ENCODE measurements around the gene PNPLA4. TPM values are rescaled to one million over a fixed set of nuclear protein-coding genes. Genes with fewer than 3 reads are reported as not detected.

Gene PNPLA4, protein sequence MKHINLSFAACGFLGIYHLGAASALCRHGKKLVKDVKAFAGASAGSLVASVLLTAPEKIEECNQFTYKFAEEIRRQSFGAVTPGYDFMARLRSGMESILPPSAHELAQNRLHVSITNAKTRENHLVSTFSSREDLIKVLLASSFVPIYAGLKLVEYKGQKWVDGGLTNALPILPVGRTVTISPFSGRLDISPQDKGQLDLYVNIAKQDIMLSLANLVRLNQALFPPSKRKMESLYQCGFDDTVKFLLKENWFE
- 19.0 TPM for polyA plus RNA-seq (2013, experiment 1 of 2)
- 19.3 TPM for polyA plus RNA-seq (2013, experiment 2 of 2)

DNA sequence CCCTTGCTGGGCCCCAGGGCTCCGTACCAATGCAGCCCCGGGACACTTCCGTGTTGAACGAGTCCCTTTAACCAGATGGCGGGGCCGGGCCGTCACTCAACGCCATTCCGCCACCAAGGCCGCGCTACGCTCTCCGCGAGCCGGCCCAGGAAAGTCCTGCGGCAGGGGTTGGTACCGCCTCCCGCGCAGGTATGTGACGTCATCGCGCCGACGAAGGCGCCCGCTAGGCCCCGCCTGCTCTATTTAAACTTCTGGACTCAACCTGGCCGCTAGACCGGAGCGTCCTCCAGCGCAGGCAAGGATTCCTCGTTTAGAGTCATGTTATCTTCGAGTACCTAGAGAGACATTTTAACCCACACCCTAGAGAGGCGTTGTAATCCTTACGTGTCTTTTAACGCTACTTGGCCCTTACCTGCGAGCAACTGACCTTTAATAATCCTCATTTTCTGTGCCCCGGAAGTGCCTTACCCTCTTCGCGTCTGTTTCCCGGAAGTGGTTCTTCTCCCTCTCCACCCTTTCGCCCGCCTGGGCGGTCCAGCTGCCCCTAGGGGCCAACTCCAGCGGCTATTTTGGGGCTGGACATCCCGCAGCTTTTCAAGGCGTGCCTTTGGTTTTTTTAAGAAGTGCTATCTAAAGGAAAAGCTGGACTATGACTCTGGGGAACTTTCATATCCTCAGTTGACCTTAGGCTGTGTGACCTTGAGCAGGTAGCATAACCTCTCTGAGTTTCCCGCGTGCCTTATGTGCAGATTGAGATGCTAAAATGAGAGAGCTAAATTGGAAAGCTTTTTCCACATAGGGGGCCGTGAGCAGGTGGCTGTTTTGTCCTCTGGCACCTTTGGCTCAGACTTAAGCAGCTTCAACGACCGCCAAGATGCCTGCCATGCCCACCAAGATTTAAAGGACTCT, at the start of gene PNPLA4:
Gene PNPLA4, minus strand, starts transcription at position 155 of the 909 bp plus-strand sequence. CDS start 1,294 bp downstream, outside the sequence.
- Histone ChIP-seq H3K36me3 (ENCODE audit: control insufficient read depth, insufficient read depth, low read length) (no peaks in the 10 kb centered on the region), H3K9ac (ENCODE audit: low read length) (peak within 1 kb of the TSS; percentile 82), H3K4me3 (ENCODE audit: low read length) (peak within 1 kb of the TSS; percentile 65), H3K4ac (ENCODE audit: low read depth, low read length) (peak within 1 kb of the TSS; percentile 81), H2BK5ac (ENCODE audit: low read length) (no peak within 1 kb of the TSS), H3K27me3 (ENCODE audit: insufficient read depth, low read length, poor library complexity) (no peaks in the 10 kb centered on the region), H3K56ac (ENCODE audit: low read length) (peak within 1 kb of the TSS; percentile 86), H3K4me1 (ENCODE audit: control insufficient read depth, low read depth, low read length) (no peaks in the 10 kb centered on the region), H2BK120ac (ENCODE audit: low read depth, low read length) (no peak within 1 kb of the TSS), H4K5ac (ENCODE audit: low read length) (no peak within 1 kb of the TSS), H3K18ac (ENCODE audit: low read length) (peak within 1 kb of the TSS; percentile 8), H3K79me2 (ENCODE audit: control insufficient read depth, insufficient read depth, low read length) (no peaks in the 10 kb centered on the region), H3K23ac (ENCODE audit: low read length) (peak within 1 kb of the TSS; percentile 66), H3K79me1 (ENCODE audit: low read length) (no peaks in the 10 kb centered on the region), H3K4me2 (ENCODE audit: low read length) (peak within 1 kb of the TSS; percentile 34), H4K8ac (ENCODE audit: low read depth, low read length) (peak within 1 kb of the TSS; percentile 57), H2BK15ac (replicated peaks; ENCODE audit: low read depth) (no peak within 1 kb of the TSS), H3K27ac (ENCODE audit: low read depth, low read length) (peak within 1 kb of the TSS; percentile 48), H2AK5ac (ENCODE audit: low read length) (no peak within 1 kb of the TSS)
- DNase-seq = peak; percentile 89
- WGBS (ENCODE audit: extremely low coverage, insufficient coverage, low lambda C conversion rate) = no CpG with 5 or more reads among the region's 52 CpGs

DNA sequence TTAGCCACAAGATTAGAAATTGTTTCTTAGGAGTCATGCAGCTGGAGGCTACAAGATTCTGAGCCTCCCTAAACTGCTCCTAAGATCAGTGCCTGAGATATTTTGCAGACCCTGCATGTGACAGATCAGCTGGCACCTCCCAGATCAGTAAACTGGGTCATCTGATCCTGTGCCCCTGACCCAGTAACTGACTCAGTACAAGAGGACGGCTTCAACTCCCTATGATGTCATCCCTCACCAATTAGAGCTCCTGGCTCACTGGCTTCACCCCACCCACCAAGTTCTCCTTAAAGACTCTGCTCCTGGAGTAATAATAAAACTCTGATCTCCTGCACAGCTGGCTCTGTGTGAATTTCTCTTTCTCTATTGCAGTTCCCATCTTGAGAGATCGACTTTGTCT, 45.4 kb upstream of the PNPLA4 start:
- Histone ChIP-seq H3K9ac (ENCODE audit: low read length) (no peak overlapping the region), H4K8ac (ENCODE audit: low read depth, low read length) (no peak overlapping the region), H3K4ac (ENCODE audit: low read depth, low read length) (no peak overlapping the region), H2BK120ac (ENCODE audit: low read depth, low read length) (no peak overlapping the region), H3K18ac (ENCODE audit: low read length) (no peak overlapping the region), H3K27me3 (ENCODE audit: insufficient read depth, low read length, poor library complexity) (no peaks in the 10 kb centered on the region), H3K56ac (ENCODE audit: low read length) (no peak overlapping the region), H3K4me2 (ENCODE audit: low read length) (no peak overlapping the region), H2AK5ac (ENCODE audit: low read length) (no peak overlapping the region), H2BK5ac (ENCODE audit: low read length) (no peak overlapping the region), H4K5ac (ENCODE audit: low read length) (no peak overlapping the region), H3K4me1 (ENCODE audit: control insufficient read depth, low read depth, low read length) (no peaks in the 10 kb centered on the region), H3K27ac (ENCODE audit: low read depth, low read length) (no peak overlapping the region), H3K79me1 (ENCODE audit: low read length) (no peaks in the 10 kb centered on the region), H3K79me2 (ENCODE audit: control insufficient read depth, insufficient read depth, low read length) (no peaks in the 10 kb centered on the region), H3K36me3 (ENCODE audit: control insufficient read depth, insufficient read depth, low read length) (no peaks in the 10 kb centered on the region), H2BK15ac (replicated peaks; ENCODE audit: low read depth) (no peak overlapping the region), H3K23ac (ENCODE audit: low read length) (no peak overlapping the region), H3K4me3 (ENCODE audit: low read length) (no peak overlapping the region)
- no peak for DNase-seq
- WGBS (ENCODE audit: extremely low coverage, insufficient coverage, low lambda C conversion rate) = no CpG with 5 or more reads among the region's 2 CpGs

DNA sequence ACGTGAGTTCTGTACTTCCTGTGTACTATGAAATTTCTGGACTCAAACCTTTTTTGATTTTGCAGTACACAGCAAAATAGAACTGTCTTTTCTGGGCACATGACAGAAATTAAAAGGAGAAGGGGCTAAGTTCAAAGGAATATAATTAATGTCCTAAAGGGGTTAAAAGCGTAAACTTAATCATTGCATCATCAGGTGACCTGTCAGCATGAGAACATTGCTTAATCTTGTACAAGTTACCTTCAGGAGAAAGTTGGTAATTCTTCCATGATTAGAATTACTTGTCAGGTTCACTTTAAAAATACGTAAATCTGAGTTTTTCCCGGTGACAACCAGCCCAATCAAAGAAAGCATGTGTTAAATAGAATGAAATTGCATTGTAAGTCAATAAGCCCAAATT, 43.2 kb upstream of the PNPLA4 start:
- no peak overlapping the region for H3K18ac ChIP-seq (ENCODE audit: low read length)
- no peak overlapping the region for H3K4me3 ChIP-seq (ENCODE audit: low read length)
- H4K8ac ChIP-seq (ENCODE audit: low read depth, low read length) = no peak overlapping the region
- DNase-seq = no peak
- H2BK15ac ChIP-seq (replicated peaks; ENCODE audit: low read depth) = no peak overlapping the region
- no peak overlapping the region for H3K27ac ChIP-seq (ENCODE audit: low read depth, low read length)
- H2AK5ac ChIP-seq (ENCODE audit: low read length) = no peak overlapping the region
- WGBS (ENCODE audit: extremely low coverage, insufficient coverage, low lambda C conversion rate) = no CpG with 5 or more reads among the region's 4 CpGs
- H3K79me2 ChIP-seq (ENCODE audit: control insufficient read depth, insufficient read depth, low read length) = no peaks in the 10 kb centered on the region
- H3K4me1 ChIP-seq (ENCODE audit: control insufficient read depth, low read depth, low read length) = no peaks in the 10 kb centered on the region
- H3K36me3 ChIP-seq (ENCODE audit: control insufficient read depth, insufficient read depth, low read length) = no peaks in the 10 kb centered on the region
- no peak overlapping the region for H3K23ac ChIP-seq (ENCODE audit: low read length)
- H3K9ac ChIP-seq (ENCODE audit: low read length) = no peak overlapping the region
- no peak overlapping the region for H2BK5ac ChIP-seq (ENCODE audit: low read length)
- H4K5ac ChIP-seq (ENCODE audit: low read length) = no peak overlapping the region
- no peak overlapping the region for H3K56ac ChIP-seq (ENCODE audit: low read length)
- no peak overlapping the region for H3K4ac ChIP-seq (ENCODE audit: low read depth, low read length)
- H3K4me2 ChIP-seq (ENCODE audit: low read length) = no peak overlapping the region
- H3K27me3 ChIP-seq (ENCODE audit: insufficient read depth, low read length, poor library complexity) = no peaks in the 10 kb centered on the region
- no peaks in the 10 kb centered on the region for H3K79me1 ChIP-seq (ENCODE audit: low read length)
- no peak overlapping the region for H2BK120ac ChIP-seq (ENCODE audit: low read depth, low read length)

DNA sequence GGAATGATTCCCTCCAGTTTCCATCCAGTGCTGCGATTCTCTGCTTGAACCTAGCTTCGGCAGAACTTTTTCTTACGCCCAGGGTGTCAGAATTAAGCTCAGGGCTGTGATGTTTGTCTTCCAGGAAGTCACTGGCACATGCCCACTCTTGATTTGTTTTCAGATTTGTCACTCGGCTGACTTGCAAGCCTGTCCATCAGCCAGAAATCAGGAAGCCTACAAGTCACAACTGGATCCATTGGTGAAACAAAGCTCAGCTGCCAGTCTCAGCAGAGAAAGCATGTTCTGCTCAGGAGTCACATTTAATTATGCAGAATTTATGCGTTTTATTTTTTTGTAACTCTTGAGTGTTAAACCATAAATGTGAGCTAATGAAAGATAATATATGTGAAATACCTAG, 38.2 kb upstream of the PNPLA4 start:
- H3K79me2 ChIP-seq (ENCODE audit: control insufficient read depth, insufficient read depth, low read length) = no peaks in the 10 kb centered on the region
- no peak overlapping the region for H2BK120ac ChIP-seq (ENCODE audit: low read depth, low read length)
- no peak overlapping the region for H3K4ac ChIP-seq (ENCODE audit: low read depth, low read length)
- H3K27me3 ChIP-seq (ENCODE audit: insufficient read depth, low read length, poor library complexity) = no peaks in the 10 kb centered on the region
- no peak for DNase-seq
- no peak overlapping the region for H4K8ac ChIP-seq (ENCODE audit: low read depth, low read length)
- no peak overlapping the region for H2AK5ac ChIP-seq (ENCODE audit: low read length)
- H3K4me2 ChIP-seq (ENCODE audit: low read length) = no peak overlapping the region
- H3K18ac ChIP-seq (ENCODE audit: low read length) = no peak overlapping the region
- no peak overlapping the region for H3K9ac ChIP-seq (ENCODE audit: low read length)
- no peaks in the 10 kb centered on the region for H3K4me1 ChIP-seq (ENCODE audit: control insufficient read depth, low read depth, low read length)
- H3K23ac ChIP-seq (ENCODE audit: low read length) = no peak overlapping the region
- H3K36me3 ChIP-seq (ENCODE audit: control insufficient read depth, insufficient read depth, low read length) = no peaks in the 10 kb centered on the region
- H2BK15ac ChIP-seq (replicated peaks; ENCODE audit: low read depth) = no peak overlapping the region
- no peak overlapping the region for H3K56ac ChIP-seq (ENCODE audit: low read length)
- no peak overlapping the region for H3K27ac ChIP-seq (ENCODE audit: low read depth, low read length)
- no CpG with 5 or more reads among the region's 5 CpGs for WGBS (ENCODE audit: extremely low coverage, insufficient coverage, low lambda C conversion rate)
- H3K79me1 ChIP-seq (ENCODE audit: low read length) = no peaks in the 10 kb centered on the region
- H3K4me3 ChIP-seq (ENCODE audit: low read length) = no peak overlapping the region
- H2BK5ac ChIP-seq (ENCODE audit: low read length) = no peak overlapping the region
- H4K5ac ChIP-seq (ENCODE audit: low read length) = no peak overlapping the region

DNA sequence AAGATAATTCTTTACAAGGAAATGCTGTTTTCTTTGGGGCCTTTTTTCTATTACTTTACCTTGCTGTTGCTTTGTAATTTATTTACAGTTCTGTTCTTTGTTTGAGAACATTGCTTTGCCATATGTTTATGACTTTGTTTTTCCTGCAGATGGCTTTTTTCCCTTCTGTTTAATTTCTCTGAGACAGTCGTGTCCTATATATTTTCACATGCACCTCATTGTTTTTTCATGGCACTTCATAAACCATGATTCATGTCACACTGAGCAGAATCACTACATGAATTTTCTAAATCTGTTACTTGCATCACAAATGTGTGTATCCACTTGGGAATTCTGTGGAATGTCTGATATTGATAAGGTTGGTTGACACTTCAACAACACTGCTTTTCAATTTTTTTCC, 33.0 kb upstream of the PNPLA4 start:
- WGBS (ENCODE audit: extremely low coverage, insufficient coverage, low lambda C conversion rate) = no CpG with 5 or more reads among the region's 1 CpG
- H3K56ac ChIP-seq (ENCODE audit: low read length) = no peak overlapping the region

More for the DNA sequence above, 33.0 kb upstream of the PNPLA4 start:
- no peak overlapping the region for H3K4ac ChIP-seq (ENCODE audit: low read depth, low read length)
- H2BK5ac ChIP-seq (ENCODE audit: low read length) = no peak overlapping the region
- no peaks in the 10 kb centered on the region for H3K79me1 ChIP-seq (ENCODE audit: low read length)
- H3K18ac ChIP-seq (ENCODE audit: low read length) = no peak overlapping the region
- H3K27ac ChIP-seq (ENCODE audit: low read depth, low read length) = no peak overlapping the region
- no peaks in the 10 kb centered on the region for H3K36me3 ChIP-seq (ENCODE audit: control insufficient read depth, insufficient read depth, low read length)
- H3K23ac ChIP-seq (ENCODE audit: low read length) = no peak overlapping the region
- no peaks in the 10 kb centered on the region for H3K79me2 ChIP-seq (ENCODE audit: control insufficient read depth, insufficient read depth, low read length)
- H3K4me3 ChIP-seq (ENCODE audit: low read length) = no peak overlapping the region
- H2AK5ac ChIP-seq (ENCODE audit: low read length) = no peak overlapping the region
- H3K9ac ChIP-seq (ENCODE audit: low read length) = no peak overlapping the region
- no peak overlapping the region for H4K5ac ChIP-seq (ENCODE audit: low read length)
- no peaks in the 10 kb centered on the region for H3K27me3 ChIP-seq (ENCODE audit: insufficient read depth, low read length, poor library complexity)
- H3K4me1 ChIP-seq (ENCODE audit: control insufficient read depth, low read depth, low read length) = no peaks in the 10 kb centered on the region
- no peak overlapping the region for H4K8ac ChIP-seq (ENCODE audit: low read depth, low read length)
- no peak overlapping the region for H3K4me2 ChIP-seq (ENCODE audit: low read length)
- no peak overlapping the region for H2BK15ac ChIP-seq (replicated peaks; ENCODE audit: low read depth)
- H2BK120ac ChIP-seq (ENCODE audit: low read depth, low read length) = no peak overlapping the region
- no peak for DNase-seq
